Measurements from ENCODE around the gene PSAPL1. TPM values are rescaled to one million over a fixed set of nuclear protein-coding genes. Genes with fewer than 3 reads are reported as not detected.

Gene PSAPL1
- total and polyA plus RNA-seq, 5 donors from 2014 or later = not detected

DNA sequence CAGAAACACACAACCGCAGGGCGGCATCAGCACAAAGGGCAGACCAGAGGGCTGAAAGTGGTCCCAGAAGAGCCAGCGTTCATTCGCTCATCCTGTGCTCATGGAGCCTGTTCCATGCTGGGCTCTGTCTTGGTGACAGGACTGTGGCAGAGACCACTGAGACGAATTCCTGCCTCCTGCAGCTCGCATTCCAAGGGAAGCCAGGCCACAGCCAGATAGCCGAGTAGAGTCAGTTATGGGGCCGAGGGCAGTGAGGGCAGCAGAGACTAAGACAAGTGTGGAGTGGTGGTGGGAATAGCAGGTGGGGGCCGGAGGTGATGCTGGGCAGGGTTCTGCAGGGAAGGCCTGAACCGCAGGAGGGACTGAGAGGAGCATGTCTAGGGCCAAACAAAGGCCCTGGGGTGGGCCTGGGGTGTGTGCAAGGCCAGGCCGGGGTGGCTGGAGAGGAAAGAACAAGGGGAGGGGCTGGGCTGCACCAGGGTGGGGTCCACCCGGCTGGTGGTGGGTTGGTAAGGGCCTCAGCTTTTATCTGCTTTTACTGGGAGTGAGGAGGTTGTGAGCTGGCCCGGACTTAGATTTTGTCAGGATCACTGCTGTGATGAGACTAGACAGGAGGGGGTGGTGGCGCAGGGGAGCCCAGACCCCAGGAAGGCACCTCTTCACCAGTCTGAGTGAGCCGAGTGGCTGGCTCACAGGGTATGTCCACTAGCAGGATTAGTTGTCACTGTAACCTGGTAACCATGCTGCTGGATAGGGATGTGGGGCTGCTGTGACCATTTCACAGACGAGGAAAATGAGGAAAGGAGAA is 6.3 kb downstream of the PSAPL1 start:
- Histone ChIP-seq H3K4me1 (ENCODE audit: control insufficient read depth, insufficient read depth, low read length, poor library complexity, severe bottlenecking) (no peaks in the 10 kb centered on the region), H3K9me3 (ENCODE audit: control insufficient read depth in 2 of 2, low read length in 2 of 2) (no peaks in the 10 kb centered on the region), H3K36me3 (ENCODE audit: control insufficient read depth, insufficient read depth, low read length) (no peaks in the 10 kb centered on the region), H3K27me3 (ENCODE audit: control insufficient read depth, insufficient read depth, low read length) (no peaks in the 10 kb centered on the region), H3K4me3 (ENCODE audit: low read depth, low read length) (no peak overlapping the region), H3K27ac (ENCODE audit: insufficient read depth, low read length, poor library complexity, severe bottlenecking) (no peak overlapping the region)
- H3K27me3 Mint-ChIP-seq = no peaks in the 10 kb centered on the region
- DNase-seq (no peak), ATAC-seq (ENCODE audit: low read depth in 2 of 2) (no peak)
- H3K36me3 Mint-ChIP-seq = no peaks in the 10 kb centered on the region
- H3K27ac Mint-ChIP-seq = no peak overlapping the region
- no peak overlapping the region for H3K4me3 Mint-ChIP-seq
- no peaks in the 10 kb centered on the region for H3K9me3 Mint-ChIP-seq
- no peaks in the 10 kb centered on the region for H3K4me1 Mint-ChIP-seq

DNA sequence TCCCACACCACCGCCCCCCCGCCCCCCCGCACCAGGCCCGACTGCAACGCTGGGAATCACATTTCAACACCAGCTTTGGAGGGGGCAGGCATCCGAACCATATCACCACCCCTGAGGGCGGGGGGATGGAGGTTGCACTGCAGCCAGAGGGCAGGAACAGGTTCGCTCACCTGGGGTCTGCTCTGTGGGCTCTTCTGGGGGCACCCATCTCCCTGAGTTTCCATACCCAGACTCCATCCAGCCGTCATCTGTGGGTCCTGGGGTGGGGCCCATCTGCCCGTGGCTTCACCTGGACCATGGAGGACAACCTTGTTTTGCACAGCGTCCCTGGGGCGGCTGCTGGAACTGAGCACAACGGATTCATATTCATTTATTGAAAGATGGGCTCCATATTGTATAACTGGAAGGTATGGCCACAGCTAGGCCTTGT is 6.9 kb downstream of the PSAPL1 start:
- no peak overlapping the region for H3K27ac Mint-ChIP-seq
- H3K4me1 ChIP-seq (ENCODE audit: control insufficient read depth, insufficient read depth, low read length, poor library complexity, severe bottlenecking) = no peaks in the 10 kb centered on the region
- H3K36me3 ChIP-seq (ENCODE audit: control insufficient read depth, insufficient read depth, low read length) = no peaks in the 10 kb centered on the region
- H3K4me3 Mint-ChIP-seq = no peak overlapping the region
- no peak overlapping the region for H3K4me3 ChIP-seq (ENCODE audit: low read depth, low read length)
- H3K27ac ChIP-seq (ENCODE audit: insufficient read depth, low read length, poor library complexity, severe bottlenecking) = no peak overlapping the region
- no peaks in the 10 kb centered on the region for H3K9me3 ChIP-seq (ENCODE audit: control insufficient read depth in 2 of 2, low read length in 2 of 2)
- no peaks in the 10 kb centered on the region for H3K27me3 Mint-ChIP-seq
- H3K36me3 Mint-ChIP-seq = no peaks in the 10 kb centered on the region
- no peaks in the 10 kb centered on the region for H3K4me1 Mint-ChIP-seq
- no peak for DNase-seq
- H3K9me3 Mint-ChIP-seq = no peaks in the 10 kb centered on the region
- no peak for ATAC-seq (ENCODE audit: low read depth in 2 of 2)
- H3K27me3 ChIP-seq (ENCODE audit: control insufficient read depth, insufficient read depth, low read length) = no peaks in the 10 kb centered on the region

DNA sequence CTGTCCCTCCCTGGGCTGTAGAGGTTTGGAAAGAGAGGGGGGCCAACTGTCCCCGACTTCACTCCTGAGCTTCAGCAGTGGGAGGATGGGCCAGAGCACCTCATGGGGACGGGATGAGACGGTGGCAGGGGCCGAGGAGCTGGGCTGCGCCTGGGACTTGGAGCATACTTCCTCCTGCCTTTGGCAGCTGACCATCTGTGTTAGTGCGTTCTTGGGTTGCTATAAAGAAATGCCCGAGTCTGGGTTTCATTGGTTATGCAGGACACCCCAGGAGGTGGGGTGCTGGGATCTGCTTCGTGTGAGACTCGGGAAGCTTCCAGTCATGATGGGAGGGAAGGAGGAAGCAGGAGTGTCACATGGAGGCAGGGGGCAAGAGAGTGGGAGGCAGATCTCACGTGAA is 7.4 kb downstream of the PSAPL1 start:
- Mint-ChIP-seq H3K4me1 (no peaks in the 10 kb centered on the region), H3K9me3 (no peaks in the 10 kb centered on the region), H3K36me3 (no peaks in the 10 kb centered on the region), H3K27ac (no peak overlapping the region), H3K4me3 (no peak overlapping the region), H3K27me3 (no peaks in the 10 kb centered on the region)
- Histone ChIP-seq H3K27ac (ENCODE audit: insufficient read depth, low read length, poor library complexity, severe bottlenecking) (no peak overlapping the region), H3K36me3 (ENCODE audit: control insufficient read depth, insufficient read depth, low read length) (no peaks in the 10 kb centered on the region), H3K4me3 (ENCODE audit: low read depth, low read length) (no peak overlapping the region), H3K4me1 (ENCODE audit: control insufficient read depth, insufficient read depth, low read length, poor library complexity, severe bottlenecking) (no peaks in the 10 kb centered on the region), H3K27me3 (ENCODE audit: control insufficient read depth, insufficient read depth, low read length) (no peaks in the 10 kb centered on the region), H3K9me3 (ENCODE audit: control insufficient read depth in 2 of 2, low read length in 2 of 2) (no peaks in the 10 kb centered on the region)
- DNase-seq (no peak), ATAC-seq (ENCODE audit: low read depth in 2 of 2) (no peak)

DNA sequence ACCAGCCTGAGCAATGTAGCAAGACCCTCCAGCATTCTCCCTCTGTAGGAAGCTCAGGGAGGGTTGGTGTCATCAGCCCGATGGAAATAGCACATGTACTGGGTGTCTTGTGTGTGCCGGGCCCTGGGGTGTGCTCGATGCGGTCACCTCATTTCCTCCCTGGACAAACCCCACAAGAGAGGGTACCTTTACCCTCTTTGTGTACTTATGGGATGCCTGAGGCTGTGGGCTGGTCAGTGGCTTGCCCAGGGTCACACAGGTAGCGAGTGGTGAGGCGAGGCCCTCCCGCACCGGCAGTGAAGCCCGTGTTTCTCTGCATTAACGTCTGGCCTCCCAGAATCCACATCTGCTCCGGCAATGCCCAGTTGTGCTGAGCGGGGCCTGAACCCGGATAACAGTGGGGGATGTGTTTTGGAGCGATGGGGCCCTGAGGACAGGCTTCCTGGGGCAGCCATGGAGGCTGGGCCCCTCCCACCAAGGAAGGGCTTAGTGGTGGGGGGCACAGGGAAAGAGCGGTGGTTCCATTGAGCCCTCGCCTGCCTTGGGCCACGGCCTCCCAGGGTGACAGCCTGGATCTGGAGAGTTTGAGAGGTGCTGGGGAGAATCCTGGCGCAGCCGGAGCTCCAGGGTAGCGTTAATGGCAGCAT is 8.1 kb downstream of the PSAPL1 start:
- Mint-ChIP-seq H3K9me3 (no peaks in the 10 kb centered on the region), H3K36me3 (no peaks in the 10 kb centered on the region), H3K4me3 (no peak overlapping the region), H3K27me3 (no peaks in the 10 kb centered on the region), H3K27ac (peak overlapping the region in 1 of 3 donors; percentile 38), H3K4me1 (no peaks in the 10 kb centered on the region)
- Histone ChIP-seq H3K9me3 (ENCODE audit: control insufficient read depth in 2 of 2, low read length in 2 of 2) (no peaks in the 10 kb centered on the region), H3K4me1 (ENCODE audit: control insufficient read depth, insufficient read depth, low read length, poor library complexity, severe bottlenecking) (no peaks in the 10 kb centered on the region), H3K27me3 (ENCODE audit: control insufficient read depth, insufficient read depth, low read length) (no peaks in the 10 kb centered on the region), H3K4me3 (ENCODE audit: low read depth, low read length) (no peak overlapping the region), H3K27ac (ENCODE audit: insufficient read depth, low read length, poor library complexity, severe bottlenecking) (no peak overlapping the region), H3K36me3 (ENCODE audit: control insufficient read depth, insufficient read depth, low read length) (no peaks in the 10 kb centered on the region)
- ATAC-seq (ENCODE audit: low read depth in 2 of 2) (no peak), DNase-seq (no peak)

- Histone ChIP-seq H3K27ac (ENCODE audit: insufficient read depth, low read length, poor library complexity, severe bottlenecking) (no peak overlapping the region), H3K27me3 (ENCODE audit: control insufficient read depth, insufficient read depth, low read length) (no peaks in the 10 kb centered on the region), H3K36me3 (ENCODE audit: control insufficient read depth, insufficient read depth, low read length) (no peaks in the 10 kb centered on the region), H3K9me3 (ENCODE audit: control insufficient read depth in 2 of 2, low read length in 2 of 2) (no peaks in the 10 kb centered on the region), H3K4me1 (ENCODE audit: control insufficient read depth, insufficient read depth, low read length, poor library complexity, severe bottlenecking) (no peaks in the 10 kb centered on the region), H3K4me3 (ENCODE audit: low read depth, low read length) (no peak overlapping the region)
- H3K27ac Mint-ChIP-seq = no peak overlapping the region
- no peaks in the 10 kb centered on the region for H3K27me3 Mint-ChIP-seq
- ATAC-seq (ENCODE audit: low read depth in 2 of 2) = no peak
- H3K9me3 Mint-ChIP-seq = no peaks in the 10 kb centered on the region
- H3K4me3 Mint-ChIP-seq = no peak overlapping the region
- no peak for DNase-seq
- no peaks in the 10 kb centered on the region for H3K36me3 Mint-ChIP-seq
- no peaks in the 10 kb centered on the region for H3K4me1 Mint-ChIP-seq
Measured at GRCh38 chr4:7425591-7426468, 8.9 kb downstream of the PSAPL1 start.

- Mint-ChIP-seq H3K36me3 (no peaks in the 10 kb centered on the region), H3K27ac (no peak overlapping the region), H3K9me3 (no peaks in the 10 kb centered on the region), H3K27me3 (no peaks in the 10 kb centered on the region), H3K4me1 (no peaks in the 10 kb centered on the region), H3K4me3 (no peak overlapping the region)
- Histone ChIP-seq H3K27ac (ENCODE audit: insufficient read depth, low read length, poor library complexity, severe bottlenecking) (no peak overlapping the region), H3K4me3 (ENCODE audit: low read depth, low read length) (no peak overlapping the region), H3K9me3 (ENCODE audit: control insufficient read depth in 2 of 2, low read length in 2 of 2) (no peaks in the 10 kb centered on the region), H3K36me3 (ENCODE audit: control insufficient read depth, insufficient read depth, low read length) (no peaks in the 10 kb centered on the region), H3K4me1 (ENCODE audit: control insufficient read depth, insufficient read depth, low read length, poor library complexity, severe bottlenecking) (no peaks in the 10 kb centered on the region), H3K27me3 (ENCODE audit: control insufficient read depth, insufficient read depth, low read length) (no peaks in the 10 kb centered on the region)
- no peak for ATAC-seq (ENCODE audit: low read depth in 2 of 2)
- no peak for DNase-seq
Measured at GRCh38 chr4:7425124-7425523, 9.6 kb downstream of the PSAPL1 start.

DNA sequence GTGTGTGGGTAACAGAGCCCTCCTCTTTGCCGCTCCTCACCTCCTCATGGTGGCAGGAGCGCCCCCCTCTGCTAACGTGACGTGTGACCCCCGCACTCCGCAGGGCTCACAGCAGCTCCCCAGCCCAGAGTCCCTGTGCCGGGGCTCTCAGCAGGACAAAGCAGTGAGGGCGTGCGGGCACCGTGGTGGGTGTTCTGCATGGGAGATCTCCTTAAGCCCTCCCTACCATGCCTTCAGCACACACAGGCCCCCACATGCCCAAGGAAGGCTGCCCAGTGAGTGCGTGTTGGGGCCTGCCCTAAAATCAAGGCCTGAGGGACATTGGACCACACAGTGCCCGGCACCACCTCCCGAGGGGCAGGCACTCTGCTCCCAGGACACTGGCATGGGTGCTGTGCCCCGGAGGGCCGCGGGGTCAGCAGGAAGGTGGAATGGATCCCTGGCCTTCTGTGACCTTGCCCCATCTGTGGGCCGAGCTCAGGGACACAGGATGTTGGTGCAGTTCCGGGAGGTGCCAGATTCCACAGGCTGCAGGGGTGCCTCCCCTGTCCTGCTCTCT is 10.1 kb downstream of the PSAPL1 start:
- H3K27ac Mint-ChIP-seq = no peak overlapping the region
- no peaks in the 10 kb centered on the region for H3K4me1 ChIP-seq (ENCODE audit: control insufficient read depth, insufficient read depth, low read length, poor library complexity, severe bottlenecking)
- H3K9me3 ChIP-seq (ENCODE audit: control insufficient read depth in 2 of 2, low read length in 2 of 2) = no peaks in the 10 kb centered on the region
- DNase-seq (no peak), ATAC-seq (ENCODE audit: low read depth in 2 of 2) (no peak)
- no peaks in the 10 kb centered on the region for H3K9me3 Mint-ChIP-seq
- H3K27me3 ChIP-seq (ENCODE audit: control insufficient read depth, insufficient read depth, low read length) = no peaks in the 10 kb centered on the region
- H3K27me3 Mint-ChIP-seq = no peaks in the 10 kb centered on the region
- no peaks in the 10 kb centered on the region for H3K36me3 Mint-ChIP-seq
- H3K4me3 Mint-ChIP-seq = no peak overlapping the region
- H3K36me3 ChIP-seq (ENCODE audit: control insufficient read depth, insufficient read depth, low read length) = no peaks in the 10 kb centered on the region
- no peaks in the 10 kb centered on the region for H3K4me1 Mint-ChIP-seq
- H3K4me3 ChIP-seq (ENCODE audit: low read depth, low read length) = no peak overlapping the region
- H3K27ac ChIP-seq (ENCODE audit: insufficient read depth, low read length, poor library complexity, severe bottlenecking) = no peak overlapping the region

All from CD4-positive, CD25-positive, alpha-beta regulatory T cell (primary cell).